HG03064 (cell line): ENCODE measurements around the gene BIRC3.
"Not testable (repeated sequence)": the region's sequence is repeated elsewhere in the genome, so short reads cannot be mapped to it uniquely, and the experiment has no call there.

Experiments used
- ATAC-seq: cut with Tn5 transposase; IDR thresholded peaks from one replicate; pipeline ENCODE4 v1.9.1; 2021; ENCODE audit warnings: low read depth; ENCODE audit not compliant: unreplicated experiment

The BIRC3 gene

DNA sequence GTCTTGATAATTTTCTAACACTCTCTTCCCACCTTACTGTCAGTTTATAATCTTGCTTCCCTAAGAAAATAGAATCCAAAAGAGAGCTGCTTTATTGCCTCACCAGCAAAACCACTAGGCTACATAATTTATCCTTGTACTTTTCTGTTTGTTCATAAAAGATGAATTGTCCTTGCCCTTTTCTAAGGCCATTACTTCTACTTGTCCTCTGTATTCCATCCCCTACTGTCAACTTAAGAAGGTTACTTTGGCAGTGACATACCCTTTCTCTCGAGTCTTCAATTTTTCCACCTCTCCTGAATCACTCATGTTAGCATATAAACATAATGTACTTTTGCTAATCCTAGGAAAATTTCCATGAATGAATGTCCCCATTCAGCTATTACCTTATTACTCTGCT is 47.7 kb downstream of the BIRC3 start:
- no peak for ATAC-seq

DNA sequence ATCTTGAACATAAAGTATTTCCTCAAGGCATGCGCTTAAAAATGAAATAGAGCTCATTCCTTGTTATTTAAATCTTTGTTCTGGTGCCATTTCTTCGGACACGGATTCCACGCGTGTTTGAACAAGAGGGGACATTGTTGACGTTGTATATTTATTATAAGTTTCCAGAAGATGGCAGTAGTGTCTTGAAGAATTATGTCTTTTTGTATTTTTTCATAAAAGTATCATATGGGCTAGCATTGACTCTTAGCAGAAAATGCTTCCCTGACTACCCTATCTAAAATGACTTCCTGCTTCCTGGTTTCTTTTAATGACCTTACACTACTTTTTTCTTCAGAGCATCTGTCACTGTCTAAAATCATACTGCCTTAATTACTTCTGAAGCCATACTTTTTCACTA is 50.1 kb downstream of the BIRC3 start:
- ATAC-seq, result no peak

DNA sequence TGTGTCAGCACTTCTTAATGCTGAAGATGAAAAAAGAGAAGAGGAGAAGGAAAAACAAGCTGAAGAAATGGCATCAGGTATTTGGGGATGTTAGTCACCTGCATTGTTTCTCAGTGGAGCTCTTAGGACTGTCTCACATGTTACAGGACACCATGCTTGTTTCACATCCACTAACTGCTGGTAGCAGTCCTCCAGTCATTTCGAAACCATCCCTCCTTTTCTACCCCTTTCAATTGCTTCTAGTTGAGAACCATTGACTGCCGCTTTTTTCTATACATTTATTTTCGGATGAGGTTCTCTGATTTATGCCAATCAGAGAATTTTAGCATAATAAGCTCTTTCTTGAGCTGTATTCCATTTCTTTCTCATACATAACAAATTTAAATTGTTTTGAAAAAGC is 51.2 kb downstream of the BIRC3 start:
- peak; percentile 99 for ATAC-seq

DNA sequence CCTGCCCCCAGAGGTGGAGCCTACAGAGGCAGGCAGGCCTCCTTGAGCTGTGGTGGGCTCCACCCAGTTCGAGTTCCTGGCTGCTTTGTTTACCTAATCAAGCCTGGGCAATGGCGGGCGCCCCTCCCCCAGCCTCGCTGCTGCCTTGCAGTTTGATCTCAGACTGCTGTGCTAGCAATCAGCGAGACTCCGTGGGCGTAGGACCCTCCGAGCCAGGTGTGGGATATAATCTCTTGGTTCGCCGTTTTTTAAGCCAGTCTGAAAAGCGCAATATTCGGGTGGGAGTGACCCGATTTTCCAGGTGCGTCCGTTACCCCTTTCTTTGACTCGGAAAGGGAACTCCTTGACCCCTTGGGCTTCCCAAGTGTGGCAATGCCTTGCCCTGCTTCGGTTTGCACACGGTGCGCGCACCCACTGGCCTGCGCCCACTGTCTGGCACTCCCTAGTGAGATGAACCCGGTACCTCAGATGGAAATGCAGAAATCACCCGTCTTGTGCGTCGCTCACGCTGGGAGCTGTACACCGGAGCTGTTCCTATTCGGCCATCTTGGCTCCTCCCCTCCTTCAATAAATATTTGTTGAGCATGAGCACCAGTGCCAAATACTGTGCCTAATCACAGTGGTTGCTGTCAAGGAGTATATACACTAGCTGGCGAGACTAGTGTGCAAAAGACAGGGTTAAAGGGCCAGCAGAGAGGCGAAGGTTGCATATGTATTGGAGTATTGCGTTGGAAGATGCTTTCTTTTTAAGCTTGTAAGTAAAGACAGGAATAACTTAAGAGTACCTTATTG is 57.5 kb downstream of the BIRC3 start:
- ATAC-seq, result not testable (repeated sequence)

DNA sequence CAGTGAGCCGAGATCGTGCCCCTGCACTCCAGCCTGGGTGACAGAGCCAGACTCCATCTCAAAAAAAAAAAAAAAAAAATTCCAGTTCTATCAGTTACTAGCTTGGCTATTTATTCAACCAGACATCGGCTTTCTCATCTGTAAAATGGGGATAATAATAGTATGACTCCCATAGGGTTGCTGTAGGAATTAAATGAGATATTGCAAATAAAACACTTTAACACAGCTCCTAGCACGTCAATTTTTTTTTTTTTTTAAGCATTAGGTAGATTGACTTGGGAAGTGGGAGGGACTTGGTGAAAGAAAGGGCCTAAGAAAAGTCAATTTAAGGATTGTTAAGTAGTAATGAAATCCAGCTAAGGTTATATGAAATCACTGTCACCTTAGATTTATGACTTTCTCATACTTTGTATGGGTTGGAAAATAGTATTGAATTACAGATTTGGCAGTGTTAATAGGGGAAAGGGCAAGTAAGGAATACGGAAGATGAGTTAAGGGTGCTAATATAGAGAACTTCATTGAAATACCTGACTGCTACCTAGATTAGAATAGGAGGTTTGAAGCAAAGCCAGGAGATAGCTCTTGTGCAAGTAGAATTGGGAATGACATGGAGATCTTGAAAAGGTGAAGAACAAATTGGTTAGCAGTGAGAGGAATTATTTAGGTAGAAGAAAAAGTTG is 58.6 kb downstream of the BIRC3 start:
- ATAC-seq, result no peak

DNA sequence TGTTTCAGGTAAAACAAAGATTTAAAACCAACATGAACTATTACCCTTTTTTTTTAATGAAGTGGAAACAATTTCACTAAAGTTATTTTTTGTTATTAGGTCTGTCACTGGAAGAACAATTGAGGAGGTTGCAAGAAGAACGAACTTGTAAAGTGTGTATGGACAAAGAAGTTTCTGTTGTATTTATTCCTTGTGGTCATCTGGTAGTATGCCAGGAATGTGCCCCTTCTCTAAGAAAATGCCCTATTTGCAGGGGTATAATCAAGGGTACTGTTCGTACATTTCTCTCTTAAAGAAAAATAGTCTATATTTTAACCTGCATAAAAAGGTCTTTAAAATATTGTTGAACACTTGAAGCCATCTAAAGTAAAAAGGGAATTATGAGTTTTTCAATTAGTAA is 60.6 kb downstream of the BIRC3 start:
- no peak for ATAC-seq

DNA sequence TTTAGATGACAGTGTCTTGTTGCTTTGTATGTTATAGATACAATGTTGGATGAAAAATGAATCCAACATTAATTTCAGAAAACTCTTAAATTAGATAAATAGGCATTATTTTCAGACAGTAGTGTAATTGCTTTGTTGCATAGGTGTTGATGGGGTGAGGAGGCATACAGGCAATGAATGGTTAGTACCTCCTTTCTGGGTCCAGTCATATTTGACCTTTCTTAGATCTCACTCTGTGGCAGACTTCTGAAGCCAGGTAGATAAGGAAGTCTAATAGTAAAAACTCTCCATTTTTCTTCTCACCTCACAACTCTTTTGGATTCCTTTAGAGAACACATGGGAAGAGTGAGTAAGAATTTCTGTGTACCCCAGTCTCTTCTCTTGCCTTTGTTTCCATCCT is 61.5 kb downstream of the BIRC3 start:
- no peak for ATAC-seq

DNA sequence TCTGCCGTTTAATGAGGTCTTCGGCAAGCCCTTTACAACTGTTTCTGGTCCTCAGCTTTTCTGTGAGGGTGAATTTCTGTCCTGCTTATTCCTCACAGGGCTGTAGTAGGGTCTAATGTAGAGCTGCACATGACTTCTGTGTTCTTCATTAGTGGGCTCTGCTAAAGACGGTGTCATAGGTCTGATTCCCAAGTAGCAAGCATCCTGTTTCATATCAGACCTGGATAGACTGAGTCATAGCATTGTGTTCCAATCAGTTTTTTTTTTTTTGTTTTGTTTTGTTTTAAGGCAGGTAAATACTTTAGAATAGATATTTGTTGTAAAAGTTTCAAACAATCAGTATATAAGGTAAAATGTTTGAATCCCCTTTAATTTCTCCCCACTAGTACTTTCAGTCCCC is 65.1 kb downstream of the BIRC3 start:
- ATAC-seq, result no peak

DNA sequence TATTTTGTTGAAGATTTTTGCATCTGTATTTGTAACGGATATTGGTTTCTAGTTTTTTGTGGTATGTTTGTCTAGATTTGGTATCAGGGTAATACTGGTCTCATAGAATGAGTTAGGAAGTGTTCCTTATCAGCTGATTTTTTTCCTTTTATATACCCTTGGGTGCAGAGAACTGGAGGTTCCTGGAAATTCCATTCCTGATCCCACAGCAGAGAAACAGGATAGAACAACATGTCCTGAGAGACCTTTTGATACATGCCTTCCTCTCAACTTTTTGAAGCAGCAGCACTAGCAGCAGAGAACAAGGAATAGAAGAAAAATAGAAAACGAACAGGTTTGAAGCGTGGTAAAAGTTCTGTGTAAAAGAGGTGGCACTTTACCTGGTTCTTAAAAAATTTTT is 66.6 kb downstream of the BIRC3 start:
- no peak for ATAC-seq

DNA sequence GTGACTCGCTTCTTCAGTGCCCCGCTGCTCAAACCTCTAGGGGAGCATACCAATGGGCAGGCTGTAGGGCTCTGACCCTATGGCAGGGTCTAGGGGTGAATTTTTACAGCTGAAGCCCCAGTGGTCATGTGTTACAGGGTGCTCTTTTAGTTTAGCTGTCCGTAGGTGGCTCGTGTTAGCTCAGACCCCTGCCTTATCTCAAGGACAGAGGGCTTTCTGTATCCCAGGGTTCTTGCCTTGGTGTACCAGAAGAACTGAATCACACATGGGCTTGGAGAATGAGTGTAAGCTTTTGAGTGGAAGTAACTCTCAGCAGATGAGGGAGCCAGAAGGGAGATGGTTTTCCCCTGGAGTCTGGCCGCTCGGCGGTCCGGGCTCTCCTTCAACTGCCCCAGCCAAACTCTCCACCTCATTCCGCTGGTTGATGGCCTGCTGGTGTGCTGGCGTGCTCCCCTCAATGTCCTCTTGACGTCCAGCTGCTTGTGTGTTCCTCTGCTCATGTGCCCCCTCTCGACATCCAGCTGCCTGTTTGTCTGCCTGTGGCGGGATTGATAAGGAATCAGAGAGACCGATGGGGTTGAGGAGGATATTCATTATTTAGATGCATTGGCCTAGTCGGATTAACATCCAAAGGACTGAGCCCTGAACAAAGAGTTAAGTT is 67.3 kb downstream of the BIRC3 start:
- no peak for ATAC-seq

DNA sequence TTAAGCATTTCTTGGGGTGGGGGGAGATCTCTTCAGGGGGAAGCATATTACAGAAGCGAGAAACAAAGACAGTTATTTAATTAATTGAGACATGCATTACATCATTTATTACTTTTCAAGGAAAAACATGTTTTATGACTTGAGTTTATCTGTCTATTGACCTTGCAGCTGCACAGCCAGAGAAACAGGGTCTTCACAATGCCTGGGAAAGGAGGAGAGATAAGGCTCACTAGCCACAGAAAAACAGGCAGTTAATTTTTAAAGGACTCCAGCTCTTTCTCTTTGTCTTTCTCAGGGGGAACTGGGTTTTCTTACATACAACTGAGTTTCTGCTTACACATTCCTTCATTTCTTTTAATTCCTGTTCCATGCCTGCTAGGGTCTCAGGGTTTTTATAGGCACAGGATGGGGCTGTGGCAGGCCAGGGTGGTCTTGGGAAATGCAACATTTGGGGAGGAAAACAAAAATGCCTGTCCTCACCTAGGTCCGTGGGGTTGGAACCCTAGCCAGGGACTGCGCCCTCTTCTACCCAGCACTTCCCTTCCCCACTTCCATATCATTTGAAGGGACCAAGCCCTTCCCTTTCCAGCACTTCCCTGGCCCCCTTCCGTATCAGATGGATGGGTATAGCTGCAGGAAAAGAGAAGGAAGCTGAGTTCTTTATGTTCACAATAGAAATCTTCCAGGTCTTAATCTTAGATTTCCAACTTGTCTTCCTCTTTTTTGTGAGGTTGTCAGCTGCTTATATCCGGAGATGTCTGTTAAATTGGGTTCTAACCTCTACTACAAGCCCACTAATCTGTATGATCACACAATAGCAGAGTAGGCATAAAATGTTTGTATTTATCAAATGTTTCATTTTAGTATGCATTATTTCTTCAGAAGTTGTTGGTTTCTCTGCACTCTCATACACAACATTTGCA is 68.1 kb downstream of the BIRC3 start:
- no peak for ATAC-seq

DNA sequence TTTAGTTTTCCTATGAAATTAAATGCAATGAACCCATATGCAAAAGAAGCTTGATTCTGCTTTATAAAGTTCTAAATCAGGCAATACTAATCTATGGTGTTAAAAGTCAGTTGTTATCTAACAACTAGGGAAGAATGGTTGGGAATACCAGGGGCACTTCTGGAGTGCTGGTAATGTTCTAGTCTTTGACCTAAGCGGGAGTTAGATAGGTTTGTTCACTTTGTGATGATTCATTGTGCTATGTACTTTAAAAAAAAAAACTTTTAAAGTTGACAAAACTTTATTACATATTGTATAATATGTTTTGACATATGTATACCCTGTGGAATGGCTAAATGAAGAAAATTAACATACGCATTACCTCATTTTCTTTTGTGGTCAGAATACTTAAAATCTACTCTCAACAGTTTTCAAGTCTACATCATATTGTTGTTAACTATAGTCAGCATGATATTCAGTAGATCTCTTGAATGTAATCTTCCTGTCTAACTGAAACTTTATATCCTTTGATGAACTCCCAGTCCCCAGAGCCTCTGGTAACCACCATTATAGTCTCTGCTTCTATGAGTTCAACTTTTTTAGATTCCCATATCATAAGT is 69.0 kb downstream of the BIRC3 start:
- no peak for ATAC-seq

DNA sequence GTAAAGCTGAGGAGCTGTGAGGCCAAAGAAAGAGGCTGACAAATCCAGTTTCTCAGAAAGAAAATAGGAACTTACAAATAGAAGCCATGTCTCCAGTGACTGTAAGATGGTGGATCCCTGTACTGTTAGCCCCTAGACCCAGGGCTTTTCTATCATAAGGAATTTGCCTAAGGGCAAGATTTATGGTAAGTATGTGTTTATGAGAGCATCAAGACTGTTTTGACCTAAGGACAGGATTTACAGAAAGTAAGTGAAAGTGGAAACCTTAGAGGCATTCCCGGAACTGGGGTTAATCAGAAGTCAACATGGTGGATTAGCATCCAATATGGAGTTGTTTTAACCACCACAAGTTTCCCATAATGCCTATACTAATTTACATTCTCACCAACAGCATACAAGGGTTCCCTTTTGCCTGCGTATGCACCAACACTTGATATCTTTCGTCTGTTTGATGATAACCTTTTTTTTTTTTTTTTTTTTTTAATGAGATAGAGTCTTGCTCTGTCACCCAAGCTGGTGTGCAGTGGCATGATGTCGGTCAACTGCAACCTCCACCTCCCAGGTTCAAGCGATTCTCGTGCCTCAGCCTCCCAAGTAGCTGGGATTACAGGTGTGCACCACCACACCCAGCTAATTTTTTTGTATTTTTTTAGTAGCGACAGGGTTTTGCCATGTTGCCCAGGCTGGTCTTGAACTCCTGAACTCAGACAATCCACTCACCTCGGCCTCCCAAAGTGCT is 69.9 kb downstream of the BIRC3 start:
- ATAC-seq, result no peak
